Measurements from ENCODE around the gene KANSL1. TPM values are rescaled to one million over a fixed set of nuclear protein-coding genes. Genes with fewer than 3 reads are reported as not detected.

The KANSL1 gene
- polyA plus RNA-seq, 1 donor from 2014 or later: 65.0 TPM

DNA sequence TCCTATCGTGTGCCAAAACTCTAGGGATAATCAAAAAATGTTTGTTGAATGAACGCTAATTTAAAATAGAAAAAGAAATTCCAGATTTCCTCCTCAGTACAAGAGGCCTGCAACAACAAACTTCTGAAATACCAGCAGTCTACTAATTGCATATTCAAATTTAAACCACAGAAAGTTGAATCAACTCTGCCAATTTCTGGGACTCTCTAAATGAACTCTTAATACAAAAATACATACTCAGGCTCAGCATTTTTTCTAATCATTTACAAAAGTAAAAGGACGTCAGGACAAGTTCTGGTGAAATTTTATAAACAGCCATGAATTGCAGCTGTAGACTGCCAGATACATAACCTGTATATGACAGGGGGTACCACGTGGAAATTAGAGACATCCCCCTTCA is 49.0 kb downstream of the KANSL1 start:
- peaks cover 53% of the 10 kb centered on the region for H4K20me1 ChIP-seq (ENCODE audit: insufficient read depth)
- H3K4me3 ChIP-seq (ENCODE audit: low read length): no peak overlapping the region
- H3K27me3 ChIP-seq (ENCODE audit: insufficient read depth, low read depth, low read length): no peaks in the 10 kb centered on the region
- no peak overlapping the region for H3K27ac ChIP-seq (ENCODE audit: low read length)
- no peaks in the 10 kb centered on the region for H3F3A ChIP-seq (ENCODE audit: insufficient read depth, low read length, poor library complexity, severe bottlenecking)
- no peak overlapping the region for H3K9ac ChIP-seq (ENCODE audit: low read length)
- H3K9me2 ChIP-seq (ENCODE audit: insufficient read depth, low read length): no peaks in the 10 kb centered on the region
- H2AFZ ChIP-seq (ENCODE audit: low read depth, low read length): no peak overlapping the region
- no peaks in the 10 kb centered on the region for H3K9me3 ChIP-seq (ENCODE audit: low read length)
- TF ChIP-seq TAF1 (IDR thresholded peaks at IDR 0.05; ENCODE audit: low read depth): no peak
- TF ChIP-seq, protein P1, sequence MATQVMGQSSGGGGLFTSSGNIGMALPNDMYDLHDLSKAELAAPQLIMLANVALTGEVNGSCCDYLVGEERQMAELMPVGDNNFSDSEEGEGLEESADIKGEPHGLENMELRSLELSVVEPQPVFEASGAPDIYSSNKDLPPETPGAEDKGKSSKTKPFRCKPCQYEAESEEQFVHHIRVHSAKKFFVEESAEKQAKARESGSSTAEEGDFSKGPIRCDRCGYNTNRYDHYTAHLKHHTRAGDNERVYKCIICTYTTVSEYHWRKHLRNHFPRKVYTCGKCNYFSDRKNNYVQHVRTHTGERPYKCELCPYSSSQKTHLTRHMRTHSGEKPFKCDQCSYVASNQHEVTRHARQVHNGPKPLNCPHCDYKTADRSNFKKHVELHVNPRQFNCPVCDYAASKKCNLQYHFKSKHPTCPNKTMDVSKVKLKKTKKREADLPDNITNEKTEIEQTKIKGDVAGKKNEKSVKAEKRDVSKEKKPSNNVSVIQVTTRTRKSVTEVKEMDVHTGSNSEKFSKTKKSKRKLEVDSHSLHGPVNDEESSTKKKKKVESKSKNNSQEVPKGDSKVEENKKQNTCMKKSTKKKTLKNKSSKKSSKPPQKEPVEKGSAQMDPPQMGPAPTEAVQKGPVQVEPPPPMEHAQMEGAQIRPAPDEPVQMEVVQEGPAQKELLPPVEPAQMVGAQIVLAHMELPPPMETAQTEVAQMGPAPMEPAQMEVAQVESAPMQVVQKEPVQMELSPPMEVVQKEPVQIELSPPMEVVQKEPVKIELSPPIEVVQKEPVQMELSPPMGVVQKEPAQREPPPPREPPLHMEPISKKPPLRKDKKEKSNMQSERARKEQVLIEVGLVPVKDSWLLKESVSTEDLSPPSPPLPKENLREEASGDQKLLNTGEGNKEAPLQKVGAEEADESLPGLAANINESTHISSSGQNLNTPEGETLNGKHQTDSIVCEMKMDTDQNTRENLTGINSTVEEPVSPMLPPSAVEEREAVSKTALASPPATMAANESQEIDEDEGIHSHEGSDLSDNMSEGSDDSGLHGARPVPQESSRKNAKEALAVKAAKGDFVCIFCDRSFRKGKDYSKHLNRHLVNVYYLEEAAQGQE (IDR thresholded peaks at IDR 0.05; ENCODE audit: borderline replicate concordance): no peak
- no peak for TF ChIP-seq MXI1 (conservative IDR thresholded peaks at IDR 0.05; ENCODE audit: poor library complexity, severe bottlenecking)
- no peak for TF ChIP-seq EP300 (conservative IDR thresholded peaks at IDR 0.05; ENCODE audit: poor library complexity, severe bottlenecking)
- no peak for TF ChIP-seq POLR2AphosphoS5 (IDR thresholded peaks at IDR 0.05)
- TF ChIP-seq, protein P2, sequence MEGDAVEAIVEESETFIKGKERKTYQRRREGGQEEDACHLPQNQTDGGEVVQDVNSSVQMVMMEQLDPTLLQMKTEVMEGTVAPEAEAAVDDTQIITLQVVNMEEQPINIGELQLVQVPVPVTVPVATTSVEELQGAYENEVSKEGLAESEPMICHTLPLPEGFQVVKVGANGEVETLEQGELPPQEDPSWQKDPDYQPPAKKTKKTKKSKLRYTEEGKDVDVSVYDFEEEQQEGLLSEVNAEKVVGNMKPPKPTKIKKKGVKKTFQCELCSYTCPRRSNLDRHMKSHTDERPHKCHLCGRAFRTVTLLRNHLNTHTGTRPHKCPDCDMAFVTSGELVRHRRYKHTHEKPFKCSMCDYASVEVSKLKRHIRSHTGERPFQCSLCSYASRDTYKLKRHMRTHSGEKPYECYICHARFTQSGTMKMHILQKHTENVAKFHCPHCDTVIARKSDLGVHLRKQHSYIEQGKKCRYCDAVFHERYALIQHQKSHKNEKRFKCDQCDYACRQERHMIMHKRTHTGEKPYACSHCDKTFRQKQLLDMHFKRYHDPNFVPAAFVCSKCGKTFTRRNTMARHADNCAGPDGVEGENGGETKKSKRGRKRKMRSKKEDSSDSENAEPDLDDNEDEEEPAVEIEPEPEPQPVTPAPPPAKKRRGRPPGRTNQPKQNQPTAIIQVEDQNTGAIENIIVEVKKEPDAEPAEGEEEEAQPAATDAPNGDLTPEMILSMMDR (IDR thresholded peaks at IDR 0.05; ENCODE audit: poor library complexity, severe bottlenecking): no peak
- TF ChIP-seq SMC3 (conservative IDR thresholded peaks at IDR 0.05; ENCODE audit: poor library complexity): no peak
- no peak for TF ChIP-seq RAD21 (conservative IDR thresholded peaks at IDR 0.05)
- no peak for TF ChIP-seq EZH2 (IDR thresholded peaks at IDR 0.05; ENCODE audit: borderline replicate concordance, insufficient read depth, low read length, poor library complexity, severe bottlenecking)
- no peaks in the 10 kb centered on the region for H3K36me3 ChIP-seq (ENCODE audit: insufficient read depth, low read length)
- H3K79me2 ChIP-seq (replicated peaks; ENCODE audit: insufficient read depth, low read length): peaks cover 93% of the 10 kb centered on the region
- no peak overlapping the region for H3K4me2 ChIP-seq (ENCODE audit: low read length)

DNA sequence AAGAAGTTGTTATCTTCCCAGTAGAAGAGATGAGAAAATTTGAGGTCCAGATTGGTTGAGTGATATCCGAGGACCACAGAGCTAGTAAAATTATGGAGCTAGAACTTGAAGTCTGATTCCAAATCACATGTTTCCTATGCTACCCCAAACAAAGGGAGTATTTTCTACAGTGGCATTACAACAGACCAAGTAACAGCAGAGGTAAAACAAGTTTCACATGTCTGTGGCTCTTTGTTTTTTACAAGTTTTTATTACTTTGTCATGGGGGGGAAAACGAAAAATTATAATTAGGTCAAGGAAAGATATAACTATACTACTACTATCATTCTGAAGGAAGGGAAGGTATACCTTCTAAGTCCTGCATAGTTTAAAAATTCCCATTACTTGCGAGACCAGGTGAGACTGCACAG is 49.4 kb downstream of the KANSL1 start:
- Histone ChIP-seq H3K9me3 (ENCODE audit: low read length) (no peaks in the 10 kb centered on the region), H4K20me1 (ENCODE audit: insufficient read depth) (peaks cover 53% of the 10 kb centered on the region), H3K27me3 (ENCODE audit: insufficient read depth, low read depth, low read length) (no peaks in the 10 kb centered on the region), H3K27ac (ENCODE audit: low read length) (no peak overlapping the region), H3K79me2 (replicated peaks; ENCODE audit: insufficient read depth, low read length) (peaks cover 93% of the 10 kb centered on the region), H3K9ac (ENCODE audit: low read length) (no peak overlapping the region), H3K4me3 (ENCODE audit: low read length) (no peak overlapping the region), H3K9me2 (ENCODE audit: insufficient read depth, low read length) (no peaks in the 10 kb centered on the region), H3F3A (ENCODE audit: insufficient read depth, low read length, poor library complexity, severe bottlenecking) (no peaks in the 10 kb centered on the region), H3K36me3 (ENCODE audit: insufficient read depth, low read length) (no peaks in the 10 kb centered on the region), H3K4me2 (ENCODE audit: low read length) (no peak overlapping the region), H2AFZ (ENCODE audit: low read depth, low read length) (no peak overlapping the region)
- no peak for TF ChIP-seq TAF1 (IDR thresholded peaks at IDR 0.05; ENCODE audit: low read depth)

DNA sequence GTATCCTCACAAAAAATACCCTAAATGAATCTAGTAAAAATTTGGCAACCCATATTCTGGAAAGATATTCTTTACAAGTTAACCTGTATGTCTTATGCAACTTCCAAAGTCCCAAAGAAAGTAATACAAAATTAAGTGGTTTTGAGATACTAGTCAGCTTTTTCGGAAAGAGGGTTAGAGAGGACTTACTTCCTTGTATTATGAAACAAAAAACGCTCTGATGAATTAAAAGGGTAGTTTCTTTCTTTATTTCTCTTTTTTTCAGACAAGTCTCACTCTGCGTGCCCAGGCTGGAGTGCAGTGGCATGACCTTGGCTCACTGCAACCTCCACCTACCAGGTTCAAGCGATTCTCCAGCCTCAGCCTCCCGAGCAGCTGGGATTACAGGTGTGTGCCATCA is 51.6 kb downstream of the KANSL1 start:
- Histone ChIP-seq H3K27ac (ENCODE audit: low read length) (no peak overlapping the region), H2AFZ (ENCODE audit: low read depth, low read length) (no peak overlapping the region), H3K27me3 (ENCODE audit: insufficient read depth, low read depth, low read length) (no peaks in the 10 kb centered on the region), H4K20me1 (ENCODE audit: insufficient read depth) (peaks cover 55% of the 10 kb centered on the region), H3K4me2 (ENCODE audit: low read length) (no peak overlapping the region), H3K36me3 (ENCODE audit: insufficient read depth, low read length) (no peaks in the 10 kb centered on the region), H3K9me3 (ENCODE audit: low read length) (no peaks in the 10 kb centered on the region), H3K4me3 (ENCODE audit: low read length) (no peak overlapping the region), H3F3A (ENCODE audit: insufficient read depth, low read length, poor library complexity, severe bottlenecking) (no peaks in the 10 kb centered on the region), H3K9me2 (ENCODE audit: insufficient read depth, low read length) (no peaks in the 10 kb centered on the region), H3K79me2 (replicated peaks; ENCODE audit: insufficient read depth, low read length) (peaks cover 92% of the 10 kb centered on the region), H3K9ac (ENCODE audit: low read length) (no peak overlapping the region)
- TF ChIP-seq SMC3 (conservative IDR thresholded peaks at IDR 0.05; ENCODE audit: poor library complexity) (no peak), EZH2 (IDR thresholded peaks at IDR 0.05; ENCODE audit: borderline replicate concordance, insufficient read depth, low read length, poor library complexity, severe bottlenecking) (no peak), POLR2AphosphoS5 (IDR thresholded peaks at IDR 0.05) (no peak), RAD21 (conservative IDR thresholded peaks at IDR 0.05) (no peak), TAF1 (IDR thresholded peaks at IDR 0.05; ENCODE audit: low read depth) (no peak), EP300 (conservative IDR thresholded peaks at IDR 0.05; ENCODE audit: poor library complexity, severe bottlenecking) (no peak), MXI1 (conservative IDR thresholded peaks at IDR 0.05; ENCODE audit: poor library complexity, severe bottlenecking) (no peak)
- TF ChIP-seq, protein P2 (IDR thresholded peaks at IDR 0.05; ENCODE audit: poor library complexity, severe bottlenecking): no peak
- TF ChIP-seq, protein P1 (IDR thresholded peaks at IDR 0.05; ENCODE audit: borderline replicate concordance): no peak
